HG03060 (cell line): Measurements from ENCODE around the gene ERF.

Experiments
- ATAC-seq: cut with Tn5 transposase; IDR thresholded peaks from one replicate; pipeline ENCODE4 v1.9.1; 2021; ENCODE audit warnings: low read depth, moderate number of reproducible peaks; ENCODE audit not compliant: unreplicated experiment

The ERF gene

GRCh38 chr19:42255766-42256745, 1.1 kb upstream of the ERF start:
- no peak for ATAC-seq

GRCh38 chr19:42254089-42254849, 659 bp downstream of the ERF start:
- no peak for ATAC-seq

- ATAC-seq: no peak
Observed at GRCh38 chr19:42253245-42254088, 1.5 kb downstream of the ERF start.

GRCh38 chr19:42252365-42253244, 2.3 kb downstream of the ERF start:
- ATAC-seq: no peak

GRCh38 chr19:42251572-42252358, 3.2 kb downstream of the ERF start:
- ATAC-seq: no peak

- ATAC-seq: no peak
Observed at GRCh38 chr19:42250666-42251531, 4.0 kb downstream of the ERF start.

- no peak for ATAC-seq
Observed at GRCh38 chr19:42250183-42250665, 4.7 kb downstream of the ERF start.

- ATAC-seq: no peak
Observed at GRCh38 chr19:42249769-42250168, 5.2 kb downstream of the ERF start.

- no peak for ATAC-seq
Observed at GRCh38 chr19:42249149-42249750, 5.7 kb downstream of the ERF start.

- ATAC-seq: no peak
Observed at GRCh38 chr19:42248270-42249148, 6.4 kb downstream of the ERF start.

- no peak for ATAC-seq
Observed at GRCh38 chr19:42247640-42248199, 7.2 kb downstream of the ERF start.

- ATAC-seq: no peak
Observed at GRCh38 chr19:42246922-42247639, 7.8 kb downstream of the ERF start.

- no peak for ATAC-seq
Observed at GRCh38 chr19:42246143-42246921, 8.6 kb downstream of the ERF start.

- no peak for ATAC-seq
Observed at GRCh38 chr19:42245231-42245630, 9.7 kb downstream of the ERF start.
